GM20000 (cell line): ENCODE results near the gene VASN.

ENCODE experiments used
- DNase-seq: peaks from one replicate; pipeline ENCODE4 v3.0.0; 2012; ENCODE audit warnings: low spot score
- CTCF ChIP-seq: IDR thresholded peaks from 2 replicates; pipeline ENCODE4 v1.5.1; 2012; ENCODE audit warnings: mild to moderate bottlenecking, control low read depth; ENCODE audit errors: extremely low read depth, missing control alignments

The VASN gene

GRCh38 chr16:4386451-4386805 is 14.8 kb downstream of the VASN start:
- no peak for TF ChIP-seq CTCF
- no peak for DNase-seq

- DNase-seq: no peak
These were observed 15.4 kb downstream of the VASN start for GRCh38 chr16:4386951-4387565.

GRCh38 chr16:4387781-4388180 is 16.1 kb downstream of the VASN start:
- DNase-seq: no peak
- no peak for TF ChIP-seq CTCF

More at GRCh38 chr16:4386951-4387565, 15.4 kb downstream of the VASN start:
- TF ChIP-seq CTCF: no peak

GRCh38 chr16:4388271-4389021 is 16.8 kb downstream of the VASN start:
- no peak for DNase-seq

GRCh38 chr16:4389051-4389955 is 17.7 kb downstream of the VASN start:
- no peak for DNase-seq
- TF ChIP-seq CTCF: no peak

More at GRCh38 chr16:4388271-4389021, 16.8 kb downstream of the VASN start:
- TF ChIP-seq CTCF: no peak

GRCh38 chr16:4390266-4391260 is 18.9 kb downstream of the VASN start:
- TF ChIP-seq CTCF: no peak
- no peak for DNase-seq
